HG03175 (cell line): Measurements from ENCODE around the gene NPAS4.
"Not testable (repeated sequence)": the region's sequence is repeated elsewhere in the genome, so short reads cannot be mapped to it uniquely, and the experiment has no call there.

Experiments used
- ATAC-seq: cut with Tn5 transposase; IDR thresholded peaks from one replicate; pipeline ENCODE4 v1.9.1; 2021; ENCODE audit warnings: mild to moderate bottlenecking, moderate library complexity; ENCODE audit not compliant: unreplicated experiment

The NPAS4 gene

GRCh38 chr11:66420671-66421476 lies at the start of gene NPAS4:
NPAS4 (plus strand) TSS chr11:66421035; CDS start chr11:66421180, 145 bp downstream.
- ATAC-seq = no peak

- ATAC-seq = peak; percentile 65
Measured at GRCh38 chr11:66371627-66372415, 49.0 kb upstream of the NPAS4 start, which contains the start of gene SLC29A2. SLC29A2 (minus strand) TSS chr11:66371760; CDS start chr11:66371591, 169 bp downstream.

- ATAC-seq = no peak
Measured at GRCh38 chr11:66373265-66373664, 47.6 kb upstream of the NPAS4 start.

- ATAC-seq = not testable (repeated sequence)
Measured at GRCh38 chr11:66373690-66374287, 47.0 kb upstream of the NPAS4 start.

GRCh38 chr11:66380264-66380663 lies 40.6 kb upstream of the NPAS4 start:
- not testable (repeated sequence) for ATAC-seq

- not testable (repeated sequence) for ATAC-seq
Measured at GRCh38 chr11:66384316-66384715, 36.5 kb upstream of the NPAS4 start.

GRCh38 chr11:66386171-66387069 lies 34.4 kb upstream of the NPAS4 start:
- ATAC-seq = no peak

- no peak for ATAC-seq
Measured at GRCh38 chr11:66388780-66389386, 32.0 kb upstream of the NPAS4 start.

- no peak for ATAC-seq
Measured at GRCh38 chr11:66391322-66391721, 29.5 kb upstream of the NPAS4 start.

- no peak for ATAC-seq
Measured at GRCh38 chr11:66393954-66394353, 26.9 kb upstream of the NPAS4 start.

- ATAC-seq = no peak
Measured at GRCh38 chr11:66407651-66408050, 13.2 kb upstream of the NPAS4 start.

GRCh38 chr11:66408488-66409214 lies 12.2 kb upstream of the NPAS4 start:
- peak; percentile 70 for ATAC-seq

GRCh38 chr11:66409226-66409625 lies 11.6 kb upstream of the NPAS4 start:
- ATAC-seq = no peak

- no peak for ATAC-seq
Measured at GRCh38 chr11:66410191-66410590, 10.6 kb upstream of the NPAS4 start.

GRCh38 chr11:66411323-66411722 lies 9.5 kb upstream of the NPAS4 start:
- ATAC-seq = no peak

GRCh38 chr11:66412110-66412509 lies 8.7 kb upstream of the NPAS4 start:
- no peak for ATAC-seq

- no peak for ATAC-seq
Measured at GRCh38 chr11:66413167-66413566, 7.7 kb upstream of the NPAS4 start.

GRCh38 chr11:66414120-66414934 lies 6.5 kb upstream of the NPAS4 start:
- no peak for ATAC-seq

- no peak for ATAC-seq
Measured at GRCh38 chr11:66415423-66415822, 5.4 kb upstream of the NPAS4 start.
